Measurements from ENCODE around the gene CA9.

CA9 gene

GRCh38 chr9:35711501-35712428 is 38.0 kb downstream of the CA9 start:
- H3K27ac ChIP-seq, result no peak overlapping the region
- TF ChIP-seq CTCF (conservative IDR thresholded peaks at IDR 0.05), result no peak

- peak; percentile 16 for TF ChIP-seq CTCF (conservative IDR thresholded peaks at IDR 0.05)
Measured at GRCh38 chr9:35712762-35713400, 39.2 kb downstream of the CA9 start.

GRCh38 chr9:35713578-35713977 is 39.9 kb downstream of the CA9 start:
- TF ChIP-seq CTCF (conservative IDR thresholded peaks at IDR 0.05), result no peak
- no peak overlapping the region for H3K27ac ChIP-seq

More at GRCh38 chr9:35712762-35713400, 39.2 kb downstream of the CA9 start:
- H3K27ac ChIP-seq, result no peak overlapping the region

GRCh38 chr9:35714123-35714522 is 40.4 kb downstream of the CA9 start:
- no peak overlapping the region for H3K27ac ChIP-seq
- TF ChIP-seq CTCF (conservative IDR thresholded peaks at IDR 0.05), result no peak

- no peak for TF ChIP-seq CTCF (conservative IDR thresholded peaks at IDR 0.05)
- H3K27ac ChIP-seq, result no peak overlapping the region
Measured at GRCh38 chr9:35714579-35715252, 41.0 kb downstream of the CA9 start.

GRCh38 chr9:35716230-35716629 is 42.5 kb downstream of the CA9 start:
- TF ChIP-seq CTCF (conservative IDR thresholded peaks at IDR 0.05), result no peak
- no peak overlapping the region for H3K27ac ChIP-seq
